SH-SY5Y (cell line): Measurements from ENCODE around the gene HLCS.

ENCODE experiments used
- GATA2 ChIP-seq: IDR thresholded peaks from 2 replicates; pipeline ENCODE4 v1.6.1; 2011; ENCODE audit warnings: mild to moderate bottlenecking, low read depth, low read length
- GATA3 ChIP-seq: IDR thresholded peaks from 2 replicates; pipeline ENCODE4 v1.6.1; 2011; ENCODE audit warnings: low read depth, mild to moderate bottlenecking, low read length, moderate library complexity

GRCh38 chr21:36974851-36975192 is 8.4 kb upstream of the HLCS start:
- TF ChIP-seq GATA2 (no peak), GATA3 (no peak)
